Measurements from ENCODE around the gene NOP53. TPM values are rescaled to one million over a fixed set of nuclear protein-coding genes. Genes with fewer than 3 reads are reported as not detected.
A peak's percentile ranks its signal among the peaks of the same experiment; 100 is the strongest.
"Not testable (repeated sequence)": the region's sequence is repeated elsewhere in the genome, so short reads cannot be mapped to it uniquely, and the experiment has no call there.

Gene NOP53
- total RNA-seq, 1 experiment from 2014 or later: 48.9 TPM

DNA sequence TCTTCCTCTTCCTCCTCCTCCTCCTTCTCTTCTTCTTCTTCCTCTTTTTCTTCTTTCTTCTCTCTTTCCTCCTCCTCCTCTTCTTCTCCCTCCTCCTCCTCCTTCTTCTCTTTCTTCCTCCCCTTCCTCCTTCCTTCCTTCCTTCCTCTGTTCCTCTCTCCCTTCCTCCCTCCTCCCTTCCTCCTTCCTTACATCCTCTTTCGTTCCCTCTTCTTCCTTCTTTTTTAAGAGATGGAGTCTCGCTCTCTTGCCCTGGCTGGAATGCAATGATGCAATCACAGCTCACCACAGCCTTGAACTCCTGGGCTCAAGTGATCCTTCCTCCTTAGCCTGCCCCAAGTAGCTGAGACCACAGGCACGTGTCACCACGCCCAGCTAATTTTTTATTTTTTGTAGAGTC, 18.9 kb upstream of the NOP53 start:
- H3K4me1 ChIP-seq (replicated peaks): peaks cover 65% of the 10 kb centered on the region
- no peaks in the 10 kb centered on the region for H3K9me3 ChIP-seq (replicated peaks)
- peak overlapping the region; percentile 37 for H3K27ac ChIP-seq
- peaks cover 86% of the 10 kb centered on the region for H3K36me3 ChIP-seq
- peak in 1 of 2 experiments; percentile 44 for DNase-seq (ENCODE audit: low read depth in 1 of 2, low spot score in 2 of 2)
- H3K27me3 ChIP-seq (replicated peaks): no peaks in the 10 kb centered on the region
- no peak overlapping the region for H3K4me3 ChIP-seq

DNA sequence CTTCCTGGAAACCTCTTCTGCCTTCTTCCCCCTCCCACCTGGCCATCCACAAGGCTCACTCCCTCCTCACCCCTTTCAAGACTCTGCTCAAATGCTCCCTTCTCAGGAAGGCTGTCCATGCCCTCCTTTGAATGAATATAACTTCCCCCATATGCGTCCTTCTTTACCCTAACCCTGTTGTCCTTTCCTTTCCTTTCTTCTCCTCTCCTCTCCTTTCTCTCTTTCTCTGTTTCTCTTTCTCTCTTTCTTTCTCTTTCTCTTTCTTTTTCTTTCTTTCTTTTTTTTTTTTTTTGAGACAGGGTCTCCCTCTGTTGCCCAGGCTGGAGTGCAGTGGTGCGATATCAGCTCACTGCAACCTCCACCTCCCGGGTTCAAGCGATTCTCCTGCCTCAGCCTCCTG, 17.1 kb upstream of the NOP53 start:
- not testable (repeated sequence) for H3K4me3 ChIP-seq; H3K27ac ChIP-seq; DNase-seq (ENCODE audit: low read depth in 1 of 2, low spot score in 2 of 2); H3K9me3 ChIP-seq (replicated peaks); H3K27me3 ChIP-seq (replicated peaks)
- Histone ChIP-seq H3K4me1 (replicated peaks) (peaks cover 49% of the 10 kb centered on the region), H3K36me3 (peaks cover 86% of the 10 kb centered on the region)

DNA sequence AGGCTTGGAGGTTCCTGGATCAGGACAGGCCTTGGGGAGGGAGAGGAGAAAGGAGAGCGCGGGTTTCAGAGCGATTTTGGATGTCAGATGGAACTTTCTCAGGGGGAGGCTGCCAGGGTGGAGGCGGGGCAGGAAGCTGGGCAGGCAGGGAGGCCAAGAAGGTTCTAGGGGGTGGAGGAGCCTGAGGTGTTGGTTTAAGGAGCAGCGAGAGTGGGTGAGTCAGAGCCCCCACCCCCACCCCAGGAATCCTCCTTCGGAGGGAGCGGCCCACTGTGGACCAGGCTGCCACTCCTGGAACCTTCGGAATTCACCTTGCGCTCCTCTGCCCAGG, 15.9 kb upstream of the NOP53 start:
- Histone ChIP-seq H3K27me3 (replicated peaks) (no peaks in the 10 kb centered on the region), H3K9me3 (replicated peaks) (no peaks in the 10 kb centered on the region), H3K4me1 (replicated peaks) (peaks cover 43% of the 10 kb centered on the region), H3K36me3 (peaks cover 87% of the 10 kb centered on the region), H3K4me3 (no peak overlapping the region), H3K27ac (peak overlapping the region; percentile 50)
- DNase-seq (ENCODE audit: low read depth in 1 of 2, low spot score in 2 of 2): peak; percentile 82 to 91

DNA sequence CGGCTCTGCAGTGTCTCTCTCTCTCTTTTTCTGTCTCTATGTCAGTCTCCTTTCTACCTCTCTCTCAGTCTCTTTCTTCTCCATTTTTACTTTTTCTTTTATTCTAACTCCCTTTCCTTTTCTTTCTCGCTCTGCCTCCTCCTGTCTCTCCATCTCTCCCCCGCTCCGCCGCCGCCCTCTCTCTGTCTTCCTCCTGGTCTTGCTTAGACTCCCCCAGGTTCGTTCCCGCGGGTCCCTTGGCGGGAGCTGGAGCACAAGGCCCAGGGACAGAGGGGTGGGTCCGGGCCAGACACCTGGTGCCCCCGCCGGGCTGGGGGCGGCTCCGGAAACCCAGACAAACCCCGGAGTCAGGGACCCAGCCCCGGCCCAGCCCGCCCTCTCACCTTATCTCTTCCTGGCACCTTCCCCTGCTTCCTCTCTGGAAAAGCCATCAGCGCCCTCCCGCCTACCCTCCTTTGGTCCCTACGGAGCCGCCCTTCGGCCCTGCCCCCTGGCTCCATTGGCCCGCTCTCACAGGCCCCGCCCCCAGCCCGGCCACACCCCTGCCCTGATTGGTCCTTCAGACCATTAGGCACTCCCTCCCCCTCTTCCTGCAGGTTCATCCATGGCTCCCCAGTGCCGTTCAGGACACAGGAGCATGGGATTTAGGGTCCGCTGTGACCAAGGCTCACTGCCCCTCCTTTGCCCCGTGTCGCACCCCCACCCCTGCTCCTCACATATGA, 15.4 kb upstream of the NOP53 start:
- H3K36me3 ChIP-seq: peaks cover 89% of the 10 kb centered on the region
- no peaks in the 10 kb centered on the region for H3K9me3 ChIP-seq (replicated peaks)
- H3K4me3 ChIP-seq: no peak overlapping the region
- H3K27me3 ChIP-seq (replicated peaks): no peaks in the 10 kb centered on the region
- H3K4me1 ChIP-seq (replicated peaks): peaks cover 43% of the 10 kb centered on the region
- peak overlapping the region; percentile 50 for H3K27ac ChIP-seq
- no peak for DNase-seq (ENCODE audit: low read depth in 1 of 2, low spot score in 2 of 2)

DNA sequence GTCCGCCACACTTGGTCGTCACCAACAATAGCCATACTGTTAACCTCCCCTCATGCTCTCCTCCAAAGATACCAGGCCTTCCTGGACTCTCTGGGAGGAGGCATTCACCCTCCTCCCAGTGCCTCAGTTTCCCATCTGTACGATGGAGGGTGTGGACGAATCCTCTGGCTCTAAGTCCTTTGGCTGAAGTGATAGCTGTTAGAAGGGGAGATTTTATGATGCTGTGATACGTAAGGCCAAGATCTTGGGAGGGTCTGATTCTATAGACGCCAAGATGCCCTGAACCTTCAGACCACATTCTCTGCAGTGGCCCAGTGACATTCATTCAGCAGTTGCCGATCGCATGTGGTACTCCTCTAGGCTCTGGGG, 14.8 kb upstream of the NOP53 start:
- no peak overlapping the region for H3K27ac ChIP-seq
- H3K36me3 ChIP-seq: peaks cover 89% of the 10 kb centered on the region

DNA sequence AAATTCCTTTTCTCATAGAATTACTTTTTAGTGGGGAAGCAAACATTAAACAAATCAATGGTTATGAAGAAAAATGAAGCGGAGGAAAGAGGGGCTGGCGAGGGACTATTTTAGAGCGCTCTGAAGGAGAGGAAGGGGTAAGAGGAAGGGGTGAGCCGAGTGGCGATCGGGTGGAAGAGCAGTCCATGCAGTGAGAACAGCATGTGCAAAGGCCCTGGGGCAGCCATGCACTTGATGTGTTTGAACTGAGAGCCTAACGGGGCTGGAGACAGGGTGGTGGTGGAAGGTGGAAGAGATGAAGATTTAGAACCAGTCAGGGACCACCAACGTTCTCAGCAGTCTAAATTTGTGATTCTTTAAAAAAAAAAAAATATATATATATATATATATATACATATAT, 14.4 kb upstream of the NOP53 start:
- Histone ChIP-seq H3K27me3 (replicated peaks) (no peaks in the 10 kb centered on the region), H3K36me3 (peaks cover 86% of the 10 kb centered on the region), H3K27ac (no peak overlapping the region), H3K9me3 (replicated peaks) (no peaks in the 10 kb centered on the region), H3K4me1 (replicated peaks) (peaks cover 41% of the 10 kb centered on the region), H3K4me3 (no peak overlapping the region)
- no peak for DNase-seq (ENCODE audit: low read depth in 1 of 2, low spot score in 2 of 2)

More for the DNA sequence above, 14.8 kb upstream of the NOP53 start:
- peaks cover 43% of the 10 kb centered on the region for H3K4me1 ChIP-seq (replicated peaks)
- H3K4me3 ChIP-seq: no peak overlapping the region
- H3K27me3 ChIP-seq (replicated peaks): no peaks in the 10 kb centered on the region
- no peaks in the 10 kb centered on the region for H3K9me3 ChIP-seq (replicated peaks)
- DNase-seq (ENCODE audit: low read depth in 1 of 2, low spot score in 2 of 2): no peak

DNA sequence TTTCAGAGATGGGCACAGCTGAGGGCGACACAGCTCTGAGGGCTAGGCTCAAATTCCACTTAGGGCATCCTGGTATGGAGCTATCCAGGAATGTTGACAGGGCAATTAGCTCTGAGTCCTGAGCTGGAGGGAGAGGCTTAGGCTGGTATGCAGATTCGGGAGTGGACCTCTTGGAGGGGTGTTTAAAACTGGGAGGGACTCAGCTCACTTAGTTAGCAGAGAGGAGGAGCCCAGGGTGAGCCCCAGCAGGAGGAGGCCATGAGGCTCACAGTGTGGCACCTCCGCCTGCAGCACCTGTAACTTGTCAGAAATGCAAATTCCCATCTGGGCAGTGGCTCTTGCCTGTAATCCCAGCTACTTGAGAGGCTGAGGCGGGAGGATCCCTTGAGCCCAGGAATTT, 10.2 kb upstream of the NOP53 start:
- H3K27ac ChIP-seq: no peak overlapping the region
- no peaks in the 10 kb centered on the region for H3K27me3 ChIP-seq (replicated peaks)
- peaks cover 5% of the 10 kb centered on the region for H3K4me1 ChIP-seq (replicated peaks)
- no peak for DNase-seq (ENCODE audit: low read depth in 1 of 2, low spot score in 2 of 2)
- H3K36me3 ChIP-seq: peaks cover 76% of the 10 kb centered on the region
- H3K4me3 ChIP-seq: no peak overlapping the region
- no peaks in the 10 kb centered on the region for H3K9me3 ChIP-seq (replicated peaks)

DNA sequence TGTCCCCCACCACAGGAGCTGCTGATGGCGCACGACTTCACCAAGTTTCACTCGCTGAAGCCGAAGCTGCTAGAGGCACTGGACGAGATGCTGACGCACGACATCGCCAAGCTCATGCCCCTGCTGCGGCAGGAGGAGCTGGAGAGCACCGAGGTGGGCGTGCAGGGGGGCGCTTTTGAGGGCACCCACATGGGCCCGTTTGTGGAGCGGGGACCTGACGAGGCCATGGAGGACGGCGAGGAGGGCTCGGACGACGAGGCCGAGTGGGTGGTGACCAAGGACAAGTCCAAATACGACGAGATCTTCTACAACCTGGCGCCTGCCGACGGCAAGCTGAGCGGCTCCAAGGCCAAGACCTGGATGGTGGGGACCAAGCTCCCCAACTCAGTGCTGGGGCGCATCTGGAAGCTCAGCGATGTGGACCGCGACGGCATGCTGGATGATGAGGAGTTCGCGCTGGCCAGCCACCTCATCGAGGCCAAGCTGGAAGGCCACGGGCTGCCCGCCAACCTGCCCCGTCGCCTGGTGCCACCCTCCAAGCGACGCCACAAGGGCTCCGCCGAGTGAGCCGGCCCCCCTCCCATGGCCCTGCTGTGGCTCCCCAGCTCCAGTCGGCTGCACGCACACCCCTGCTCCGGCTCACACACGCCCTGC, 4.4 kb upstream of the NOP53 start:
- peaks cover 56% of the 10 kb centered on the region for H3K36me3 ChIP-seq
- H3K4me3 ChIP-seq: no peak overlapping the region
- no peaks in the 10 kb centered on the region for H3K27me3 ChIP-seq (replicated peaks)
- peaks cover 29% of the 10 kb centered on the region for H3K4me1 ChIP-seq (replicated peaks)
- H3K27ac ChIP-seq: no peak overlapping the region
- DNase-seq (ENCODE audit: low read depth in 1 of 2, low spot score in 2 of 2): no peak
- H3K9me3 ChIP-seq (replicated peaks): no peaks in the 10 kb centered on the region

DNA sequence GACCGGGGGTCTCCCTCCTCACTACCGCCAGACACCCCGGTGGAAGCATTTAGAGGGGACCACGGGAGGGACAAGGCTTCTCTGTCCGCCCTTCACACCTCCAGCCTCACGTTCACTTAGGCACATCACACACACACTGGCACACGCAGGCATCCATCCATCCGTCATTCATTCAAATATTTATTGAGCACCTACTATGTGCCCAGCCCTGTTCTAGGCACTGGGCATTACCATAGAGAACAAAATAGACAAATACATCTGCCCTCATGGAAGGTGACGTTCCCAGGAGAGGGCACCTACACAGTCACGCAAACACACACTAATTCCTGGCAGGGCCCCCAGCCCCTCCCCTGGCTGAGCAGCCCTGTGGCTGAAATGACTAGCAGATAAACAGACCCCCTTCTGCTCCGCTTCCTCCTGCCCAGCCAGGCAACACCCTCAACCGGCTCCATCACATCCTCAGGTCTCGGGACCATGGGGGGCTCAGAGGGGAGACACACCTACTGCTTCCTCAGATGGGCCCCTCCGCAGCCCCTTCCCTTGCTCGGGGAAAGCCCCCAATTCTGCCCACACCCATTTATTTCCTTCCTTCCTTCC, 3.7 kb upstream of the NOP53 start:
- H3K27ac ChIP-seq: no peak overlapping the region
- DNase-seq (ENCODE audit: low read depth in 1 of 2, low spot score in 2 of 2): no peak
- H3K4me3 ChIP-seq: no peak overlapping the region
- no peaks in the 10 kb centered on the region for H3K9me3 ChIP-seq (replicated peaks)
- no peaks in the 10 kb centered on the region for H3K27me3 ChIP-seq (replicated peaks)
- peaks cover 53% of the 10 kb centered on the region for H3K36me3 ChIP-seq
- H3K4me1 ChIP-seq (replicated peaks): peaks cover 34% of the 10 kb centered on the region

DNA sequence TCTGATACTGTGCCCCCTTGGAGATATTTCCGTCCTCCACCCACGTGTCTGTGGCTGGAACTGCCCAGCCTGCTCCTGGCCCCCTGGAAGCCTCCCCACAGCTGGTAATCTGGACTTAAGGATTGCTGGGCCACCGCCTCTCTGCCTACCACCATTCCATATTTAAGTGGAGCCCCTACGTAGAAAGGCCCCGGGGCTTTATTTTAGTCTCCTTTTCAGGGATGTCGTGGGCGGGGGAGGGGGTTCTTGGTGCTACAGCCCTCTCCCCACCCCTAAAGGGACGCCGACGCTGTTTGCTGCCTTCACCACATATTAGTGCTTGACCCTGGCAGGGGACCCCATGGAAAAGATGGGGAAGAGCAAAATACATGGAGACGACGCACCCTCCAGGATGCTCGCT, 2.7 kb upstream of the NOP53 start:
- no peaks in the 10 kb centered on the region for H3K9me3 ChIP-seq (replicated peaks)
- H3K4me3 ChIP-seq: peak overlapping the region; percentile 37; the same call in 1 of the 2 replicates
- peak overlapping the region; percentile 90 for H3K27ac ChIP-seq
- H3K4me1 ChIP-seq (replicated peaks): peaks cover 32% of the 10 kb centered on the region
- peaks cover 60% of the 10 kb centered on the region for H3K36me3 ChIP-seq
- DNase-seq (ENCODE audit: low read depth in 1 of 2, low spot score in 2 of 2): no peak
- H3K27me3 ChIP-seq (replicated peaks): no peaks in the 10 kb centered on the region

DNA sequence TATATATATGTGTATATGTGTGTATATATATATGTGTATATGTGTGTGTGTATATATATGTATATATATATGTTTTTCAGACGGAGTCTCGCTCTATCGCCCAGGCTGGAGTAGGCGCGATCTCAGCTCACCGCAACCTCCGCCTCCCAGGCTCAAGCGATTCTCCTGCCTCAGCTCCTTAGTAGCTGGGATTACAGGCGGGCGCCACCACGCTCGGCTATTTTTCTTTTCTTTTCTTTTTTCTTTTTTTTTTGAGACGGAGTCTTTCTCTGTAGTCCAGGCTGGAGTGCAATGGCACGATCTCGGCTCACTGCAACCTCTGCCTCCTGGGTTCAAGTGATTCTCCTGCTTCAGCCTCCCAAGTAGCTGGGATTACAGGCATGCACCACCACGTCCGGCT, 783 bp downstream of the NOP53 start:
- Histone ChIP-seq H3K36me3 (peaks cover 64% of the 10 kb centered on the region), H3K4me3 (peak overlapping the region; percentile 71), H3K4me1 (replicated peaks) (peaks cover 32% of the 10 kb centered on the region)
- not testable (repeated sequence) for H3K27ac ChIP-seq; H3K9me3 ChIP-seq (replicated peaks); DNase-seq (ENCODE audit: low read depth in 1 of 2, low spot score in 2 of 2); H3K27me3 ChIP-seq (replicated peaks)

DNA sequence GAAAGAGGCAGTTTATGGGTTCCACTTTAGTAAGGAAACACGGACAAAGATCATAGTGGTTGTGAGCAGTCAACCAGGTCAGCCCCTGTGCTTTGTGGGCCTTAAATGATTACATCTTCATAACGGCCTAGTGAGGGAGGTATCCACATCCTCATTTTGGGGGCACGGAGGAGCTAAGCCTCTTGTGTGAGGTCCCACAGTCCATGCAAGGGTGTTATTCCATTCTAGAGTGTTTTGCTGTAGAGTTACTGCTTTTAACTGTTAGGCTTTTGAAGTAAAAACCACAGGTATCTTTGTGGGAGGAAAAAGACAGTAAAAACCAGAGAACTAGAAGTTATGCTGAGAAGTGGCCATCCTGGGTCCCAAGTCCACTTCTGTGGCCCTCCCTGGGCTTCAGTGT, 4.0 kb downstream of the NOP53 start:
- DNase-seq (ENCODE audit: low read depth in 1 of 2, low spot score in 2 of 2): no peak
- Histone ChIP-seq H3K4me1 (replicated peaks) (peaks cover 12% of the 10 kb centered on the region), H3K27ac (no peak overlapping the region), H3K27me3 (replicated peaks) (no peaks in the 10 kb centered on the region), H3K4me3 (no peak overlapping the region), H3K36me3 (peaks cover 78% of the 10 kb centered on the region), H3K9me3 (replicated peaks) (no peaks in the 10 kb centered on the region)

DNA sequence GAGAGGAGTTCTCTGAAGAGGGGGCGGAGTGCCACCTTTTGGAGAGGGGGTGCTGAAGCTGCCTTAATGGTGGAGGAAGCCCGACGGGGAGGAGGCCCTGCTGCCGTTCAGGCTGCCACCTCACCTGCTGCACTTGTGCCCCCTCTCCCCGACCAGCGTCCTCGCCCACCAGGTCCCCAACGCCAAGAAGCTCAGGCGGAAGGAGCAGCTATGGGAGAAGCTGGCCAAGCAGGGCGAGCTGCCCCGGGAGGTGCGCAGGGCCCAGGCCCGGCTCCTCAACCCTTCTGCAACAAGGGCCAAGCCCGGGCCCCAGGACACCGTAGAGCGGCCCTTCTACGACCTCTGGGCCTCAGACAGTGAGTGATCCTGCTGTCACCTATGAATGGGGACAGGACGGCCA, 5.4 kb downstream of the NOP53 start:
- DNase-seq (ENCODE audit: low read depth in 1 of 2, low spot score in 2 of 2): no peak
- Histone ChIP-seq H3K27ac (no peak overlapping the region), H3K9me3 (replicated peaks) (no peaks in the 10 kb centered on the region), H3K36me3 (peaks cover 92% of the 10 kb centered on the region), H3K27me3 (replicated peaks) (no peaks in the 10 kb centered on the region), H3K4me1 (replicated peaks) (peaks cover 9% of the 10 kb centered on the region), H3K4me3 (no peak overlapping the region)

DNA sequence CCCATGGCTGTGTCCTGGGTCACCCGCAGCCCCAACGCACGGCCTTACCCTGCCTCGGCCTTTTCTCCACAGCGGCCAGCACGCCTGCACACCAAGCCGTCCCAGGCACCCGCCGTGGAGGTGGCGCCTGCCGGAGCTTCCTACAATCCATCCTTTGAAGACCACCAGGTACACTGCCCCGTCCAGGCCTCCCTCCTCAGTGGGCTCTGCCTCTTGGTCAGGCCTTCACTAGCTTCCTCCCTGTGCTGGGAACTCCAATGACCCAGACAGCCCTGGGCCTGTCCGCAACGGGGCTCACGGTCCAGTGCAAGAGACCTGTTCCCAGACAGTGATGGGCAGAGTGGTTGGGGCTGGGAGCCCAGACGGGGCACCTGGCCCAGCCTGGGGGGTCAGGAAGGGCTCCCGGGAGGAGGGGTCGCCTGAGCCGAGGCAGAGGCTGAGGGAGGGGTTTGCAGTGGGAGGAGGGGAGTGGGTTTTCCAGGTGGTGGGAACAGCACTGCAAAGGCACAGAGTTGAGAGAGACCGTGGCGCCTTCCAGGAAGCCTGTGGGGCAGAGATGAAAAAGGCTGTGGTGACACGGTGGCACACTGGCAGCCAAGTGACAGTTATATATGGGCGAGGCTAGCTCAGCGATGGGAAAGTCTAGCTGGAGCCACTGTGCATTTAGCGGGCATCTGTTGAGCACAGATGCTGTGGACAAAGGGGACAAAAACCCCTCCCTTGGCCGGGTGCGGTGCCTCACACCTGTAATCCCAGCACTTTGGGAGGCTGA, 7.3 kb downstream of the NOP53 start:
- no peak overlapping the region for H3K27ac ChIP-seq
- H3K27me3 ChIP-seq (replicated peaks): no peaks in the 10 kb centered on the region
- H3K36me3 ChIP-seq: peaks cover 99% of the 10 kb centered on the region
- no peak for DNase-seq (ENCODE audit: low read depth in 1 of 2, low spot score in 2 of 2)
- H3K4me3 ChIP-seq: no peak overlapping the region
- no peaks in the 10 kb centered on the region for H3K4me1 ChIP-seq (replicated peaks)
- H3K9me3 ChIP-seq (replicated peaks): no peaks in the 10 kb centered on the region
